ENCODE results near the gene KNCN.

- TF ChIP-seq, protein P1, sequence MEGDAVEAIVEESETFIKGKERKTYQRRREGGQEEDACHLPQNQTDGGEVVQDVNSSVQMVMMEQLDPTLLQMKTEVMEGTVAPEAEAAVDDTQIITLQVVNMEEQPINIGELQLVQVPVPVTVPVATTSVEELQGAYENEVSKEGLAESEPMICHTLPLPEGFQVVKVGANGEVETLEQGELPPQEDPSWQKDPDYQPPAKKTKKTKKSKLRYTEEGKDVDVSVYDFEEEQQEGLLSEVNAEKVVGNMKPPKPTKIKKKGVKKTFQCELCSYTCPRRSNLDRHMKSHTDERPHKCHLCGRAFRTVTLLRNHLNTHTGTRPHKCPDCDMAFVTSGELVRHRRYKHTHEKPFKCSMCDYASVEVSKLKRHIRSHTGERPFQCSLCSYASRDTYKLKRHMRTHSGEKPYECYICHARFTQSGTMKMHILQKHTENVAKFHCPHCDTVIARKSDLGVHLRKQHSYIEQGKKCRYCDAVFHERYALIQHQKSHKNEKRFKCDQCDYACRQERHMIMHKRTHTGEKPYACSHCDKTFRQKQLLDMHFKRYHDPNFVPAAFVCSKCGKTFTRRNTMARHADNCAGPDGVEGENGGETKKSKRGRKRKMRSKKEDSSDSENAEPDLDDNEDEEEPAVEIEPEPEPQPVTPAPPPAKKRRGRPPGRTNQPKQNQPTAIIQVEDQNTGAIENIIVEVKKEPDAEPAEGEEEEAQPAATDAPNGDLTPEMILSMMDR (IDR thresholded peaks at IDR 0.05 in 8 of 11, conservative IDR thresholded peaks at IDR 0.05 in 3 of 11): no peak
- TF ChIP-seq POLR2A (IDR thresholded peaks at IDR 0.05): no peak
These were observed 31.2 kb downstream of the KNCN start for GRCh38 chr1:46520063-46520911.

All from spleen (tissue), 7 donors.